ENCODE results near the gene SOS1.
"Not testable (repeated sequence)": the region's sequence is repeated elsewhere in the genome, so short reads cannot be mapped to it uniquely, and the experiment has no call there.

SOS1 gene

GRCh38 chr2:39099310-39099869, 21.5 kb downstream of the SOS1 start:
- DNase-seq: no peak

GRCh38 chr2:39095624-39096023, 25.2 kb downstream of the SOS1 start:
- DNase-seq: no peak

GRCh38 chr2:39094717-39095363, 26.0 kb downstream of the SOS1 start:
- DNase-seq: no peak

GRCh38 chr2:39093218-39093898, 27.5 kb downstream of the SOS1 start:
- no peak for DNase-seq

GRCh38 chr2:39091543-39091942, 29.3 kb downstream of the SOS1 start:
- no peak for DNase-seq

DNA sequence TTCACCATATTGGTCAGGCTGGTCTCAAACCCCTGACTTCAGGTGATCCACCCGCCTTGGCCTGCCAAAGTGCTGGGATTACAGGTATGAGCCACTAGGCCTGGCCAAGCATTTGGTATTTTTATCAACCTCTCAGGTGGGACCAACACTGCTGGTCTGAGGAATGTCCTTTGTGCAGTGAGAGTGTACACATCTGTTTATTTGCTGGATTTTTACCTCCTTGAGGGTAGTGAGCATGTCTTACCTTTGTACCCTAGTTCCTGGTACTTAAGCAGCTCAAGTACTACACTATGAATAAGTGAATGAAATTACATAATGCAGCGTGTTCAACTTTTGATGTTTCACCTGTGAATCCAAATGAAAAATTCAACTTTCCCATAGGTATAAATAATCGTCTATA, 29.8 kb downstream of the SOS1 start:
- no peak for DNase-seq

DNA sequence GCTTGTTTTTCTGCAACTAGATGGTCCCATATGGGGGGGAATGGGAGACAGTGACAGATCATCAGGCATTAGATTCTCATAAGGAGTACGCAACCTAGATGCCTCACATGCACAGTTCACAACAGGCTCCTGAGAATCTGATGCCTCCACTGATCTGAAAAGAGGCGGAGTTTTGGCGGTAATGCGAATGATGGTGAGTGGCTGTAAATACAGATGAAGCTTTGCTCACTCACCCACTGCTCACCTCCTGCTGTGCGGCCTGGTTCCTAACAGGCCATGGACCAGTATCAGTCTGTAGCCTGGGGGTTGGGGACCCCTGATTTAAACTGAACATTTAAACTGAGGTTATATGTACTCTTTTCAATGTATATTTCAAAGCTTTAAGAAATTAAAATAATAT, 40.7 kb downstream of the SOS1 start:
- DNase-seq: no peak

DNA sequence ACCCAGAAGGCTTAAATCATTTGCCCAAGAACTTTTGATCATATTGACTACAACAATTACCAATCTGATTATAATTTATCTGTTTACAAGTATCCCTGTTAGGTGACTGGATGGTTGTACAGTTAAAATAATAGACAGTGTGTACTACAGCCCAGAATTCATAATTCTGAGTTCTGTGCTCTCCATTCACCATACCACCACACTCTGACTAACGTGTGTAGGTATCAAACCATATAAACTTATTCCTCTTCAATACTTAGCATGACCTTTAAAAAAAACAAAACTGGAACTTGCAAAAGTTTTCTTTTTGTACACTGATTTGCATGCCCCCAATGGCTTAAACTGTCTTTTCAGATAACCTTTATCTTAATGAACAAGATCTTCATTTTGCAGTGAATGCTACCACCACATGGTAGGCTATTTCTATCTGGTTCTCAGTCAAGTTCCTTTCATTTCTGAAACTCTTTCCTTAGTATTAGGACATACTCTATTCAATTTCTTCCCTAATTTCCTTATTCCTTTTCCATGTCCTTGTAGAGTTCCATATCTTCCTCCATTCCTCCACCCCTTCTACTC, 50.9 kb downstream of the SOS1 start:
- DNase-seq: no peak

GRCh38 chr2:39069136-39069515, 51.7 kb downstream of the SOS1 start:
- no peak for DNase-seq

- no peak for DNase-seq
Measured at GRCh38 chr2:39068299-39069135, 52.3 kb downstream of the SOS1 start.

GRCh38 chr2:39065616-39066015, 55.2 kb downstream of the SOS1 start:
- no peak for DNase-seq

- DNase-seq: no peak
Measured at GRCh38 chr2:39062320-39062719, 58.5 kb downstream of the SOS1 start.

GRCh38 chr2:39061280-39061679, 59.6 kb downstream of the SOS1 start:
- DNase-seq: no peak

DNA sequence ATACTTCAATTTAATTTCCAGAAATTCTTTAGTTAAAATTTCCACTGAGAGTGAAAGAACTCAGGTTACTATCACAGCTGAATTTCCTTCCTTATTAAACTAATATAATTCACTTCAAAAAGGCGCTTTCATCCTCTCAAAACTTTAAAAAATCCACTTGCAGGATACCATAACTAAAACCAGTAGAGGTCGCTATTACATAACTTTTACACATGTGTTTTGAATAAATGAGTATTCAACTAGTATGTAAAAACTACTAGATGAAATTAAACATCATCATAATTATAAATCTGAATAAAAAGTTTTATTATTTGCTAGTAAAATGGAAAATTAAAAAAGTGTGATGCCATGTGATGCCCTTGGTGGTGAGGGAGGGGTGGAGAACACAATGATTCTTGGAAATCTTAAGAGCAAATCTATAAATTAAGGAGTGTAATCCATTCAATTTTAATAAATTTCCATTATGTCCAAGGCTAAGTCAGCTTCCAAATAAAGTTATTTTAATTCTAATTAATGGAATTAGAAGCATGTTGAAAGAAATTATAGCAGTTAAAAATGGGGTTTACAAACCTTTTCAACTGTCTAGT, 61.4 kb downstream of the SOS1 start:
- DNase-seq: no peak

- no peak for DNase-seq
Measured at GRCh38 chr2:39058101-39058500, 62.8 kb downstream of the SOS1 start.

- DNase-seq: not testable (repeated sequence)
Measured at GRCh38 chr2:39052665-39053064, 68.2 kb downstream of the SOS1 start.

DNA sequence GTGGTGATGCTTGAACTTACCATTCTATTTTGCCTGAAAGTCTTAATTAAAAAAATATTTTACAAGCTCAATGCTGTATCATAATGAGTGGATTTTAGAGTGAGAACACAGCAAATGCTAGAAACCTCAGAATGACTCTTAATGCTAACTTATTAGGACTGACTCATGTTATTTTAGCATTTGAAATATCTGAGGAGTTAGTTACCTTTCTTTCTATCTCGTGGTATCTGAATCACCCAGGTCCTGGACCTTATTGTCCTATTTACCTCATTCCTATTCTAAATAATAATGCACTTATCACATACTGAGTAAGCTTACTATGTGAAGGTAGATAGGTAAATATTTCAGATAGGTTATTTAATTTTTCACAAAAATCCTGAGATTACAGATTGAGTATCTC, 70.7 kb downstream of the SOS1 start:
- no peak for DNase-seq

DNA sequence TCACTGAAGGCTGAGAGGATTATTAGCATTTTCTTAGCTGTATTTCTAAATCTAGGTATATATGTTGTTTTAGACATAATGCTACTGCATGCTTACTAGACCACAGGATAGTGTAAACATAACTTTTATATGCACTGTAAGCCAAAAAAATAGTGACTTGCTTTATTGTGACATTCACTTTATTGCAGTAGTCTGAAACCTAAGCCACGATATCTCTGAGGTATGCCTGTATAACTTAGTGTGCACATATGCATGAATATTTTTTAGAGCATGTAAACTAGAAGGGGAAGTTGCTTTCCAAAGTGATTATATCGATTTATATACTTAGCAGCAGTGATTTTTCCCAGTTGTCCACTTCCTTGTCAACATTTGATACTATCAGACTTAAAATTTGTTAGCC, 81.8 kb downstream of the SOS1 start:
- DNase-seq: no peak

DNA sequence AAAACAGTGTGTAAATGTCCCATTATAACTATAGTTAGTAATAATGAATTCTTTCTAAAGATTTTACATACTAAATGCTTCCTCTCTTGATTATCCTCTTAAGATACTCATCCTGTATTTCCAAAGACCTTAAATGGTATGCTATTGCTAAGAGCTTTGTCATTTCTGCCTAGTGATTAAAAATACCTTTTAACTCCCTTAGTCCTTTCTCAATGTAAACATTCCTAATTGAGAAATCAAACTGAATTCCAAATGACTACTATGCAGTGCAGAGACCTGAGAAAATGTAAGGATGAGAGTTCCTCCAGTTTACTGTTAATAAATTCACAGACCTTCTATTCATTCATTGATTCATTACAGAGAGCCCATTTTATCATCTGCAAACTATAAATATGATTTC, 86.9 kb downstream of the SOS1 start:
- DNase-seq: no peak

- DNase-seq: no peak
Measured at GRCh38 chr2:39027421-39027820, 93.4 kb downstream of the SOS1 start.

DNA sequence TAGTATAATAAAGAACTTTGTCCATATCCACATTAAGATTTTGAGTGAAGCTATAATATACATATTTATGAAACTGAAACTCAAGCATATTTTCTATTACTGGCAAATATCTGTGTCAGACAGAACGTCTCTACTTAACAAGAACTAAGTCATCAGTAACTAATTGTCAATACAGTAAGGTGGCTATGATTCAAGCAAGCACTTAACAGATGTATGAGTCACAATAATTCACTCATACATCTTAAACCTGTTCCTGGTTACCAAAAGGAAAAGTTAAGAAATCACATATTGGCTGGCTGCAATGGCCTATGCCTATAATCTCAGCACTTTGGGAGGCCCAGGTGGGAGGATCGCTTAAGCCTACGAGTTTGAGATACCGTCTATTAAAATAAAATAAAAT, 96.0 kb downstream of the SOS1 start:
- DNase-seq: no peak

DNA sequence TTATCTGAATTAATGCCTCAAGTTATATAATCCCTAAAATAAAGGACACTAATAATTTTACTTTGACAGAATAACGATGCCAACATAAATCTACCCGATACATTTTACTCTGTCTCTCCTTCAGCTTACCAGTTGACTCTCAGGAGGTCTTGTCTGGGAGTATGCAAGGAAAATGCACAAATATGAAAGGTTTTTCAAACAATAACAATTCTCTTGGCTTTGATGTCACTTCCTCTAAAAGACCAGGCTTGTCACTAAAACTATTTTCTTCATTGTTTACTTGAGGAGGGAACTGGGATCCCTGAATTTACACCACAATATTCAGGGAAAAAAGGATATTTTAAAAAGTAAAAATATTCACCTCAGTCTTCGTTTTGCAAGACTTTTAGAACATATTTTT, 97.2 kb downstream of the SOS1 start:
- no peak for DNase-seq

- DNase-seq: no peak
Measured at GRCh38 chr2:39022642-39023235, 98.1 kb downstream of the SOS1 start.

All from activated T-cell treated with anti-CD3 and anti-CD28 coated beads for 4 hours (primary cell).